Mesenchymal stem cell (in vitro differentiated cells and primary cell): ENCODE measurements around the gene LCE6A.

Experiments used
- DNase-seq: peaks from one replicate; pipeline ENCODE4 v3.0.0-alpha.2; 2013
- H2AFZ ChIP-seq: one replicate; pipeline ENCODE4 v1.6.1; 2013; ENCODE audit warnings: low read depth, mild to moderate bottlenecking, control low read depth, inconsistent platforms, low read length, moderate library complexity
- H2AK5ac ChIP-seq: 2 replicates; pipeline ENCODE4 v1.6.1; 2013; ENCODE audit warnings: low read length, moderate library complexity, mild to moderate bottlenecking, inconsistent platforms; ENCODE audit not compliant: severe bottlenecking
- H2BK120ac ChIP-seq: one replicate; pipeline ENCODE4 v1.6.1; 2013; ENCODE audit warnings: low read depth, mild to moderate bottlenecking, inconsistent platforms, low read length, moderate library complexity
- H2BK12ac ChIP-seq, 2 experiments: one replicate each; pipeline ENCODE4 v1.6.1; 2013; ENCODE audit warnings: inconsistent platforms in 2 of 2, low read length in 2 of 2, mild to moderate bottlenecking in 2 of 2, moderate library complexity in 2 of 2, control low read depth in 1 of 2
- H2BK15ac ChIP-seq: one replicate; pipeline ENCODE4 v1.6.1; 2013; ENCODE audit warnings: mild to moderate bottlenecking, low read depth, inconsistent platforms; ENCODE audit not compliant: poor library complexity, severe bottlenecking
- H2BK5ac ChIP-seq: 2 replicates; pipeline ENCODE4 v1.6.1; 2013; ENCODE audit warnings: low read depth, mild to moderate bottlenecking, low read length, control low read depth, inconsistent platforms; ENCODE audit not compliant: poor library complexity, severe bottlenecking
- H3K14ac ChIP-seq, 2 experiments: one replicate each; pipeline ENCODE4 v1.6.1; 2013; ENCODE audit warnings: inconsistent platforms in 2 of 2, low read length in 2 of 2, control low read depth in 1 of 2, mild to moderate bottlenecking in 1 of 2, moderate library complexity in 1 of 2
- H3K18ac ChIP-seq, 2 experiments: one replicate each; pipeline ENCODE4 v1.6.1; 2013; ENCODE audit warnings: inconsistent platforms in 2 of 2, low read length in 2 of 2, control low read depth in 1 of 2, low read depth in 1 of 2, mild to moderate bottlenecking in 1 of 2
- H3K23ac ChIP-seq, 2 experiments: one replicate each; pipeline ENCODE4 v1.6.1; 2013; ENCODE audit warnings: inconsistent platforms in 2 of 2, low read length in 2 of 2, mild to moderate bottlenecking in 2 of 2, moderate library complexity in 2 of 2, control low read depth in 1 of 2
- H3K27ac ChIP-seq: 2 replicates; pipeline ENCODE4 v1.5.1; 2013; ENCODE audit warnings: mild to moderate bottlenecking, moderate library complexity, low read length, control low read depth, inconsistent platforms; ENCODE audit not compliant: poor library complexity, severe bottlenecking
- H3K27me3 ChIP-seq, 2 experiments: 2 replicates each; pipeline versions ENCODE4 v1.6.1 to v1.7.0; 2013; ENCODE audit warnings: low read length in 2 of 2, mild to moderate bottlenecking in 2 of 2, moderate library complexity in 2 of 2, control low read depth in 1 of 2, inconsistent platforms in 1 of 2; ENCODE audit not compliant: control insufficient read depth in 1 of 2, insufficient read depth in 1 of 2
- H3K36me3 ChIP-seq, 2 experiments: 2 replicates each; pipeline versions ENCODE4 v1.6.1 to v1.7.0; 2013; ENCODE audit warnings: low read length in 2 of 2, control low read depth in 1 of 2, inconsistent platforms in 1 of 2, low read depth in 1 of 2, mild to moderate bottlenecking in 1 of 2; ENCODE audit not compliant: insufficient read depth in 2 of 2, control insufficient read depth in 1 of 2
- H3K4ac ChIP-seq, 2 experiments: one replicate each; pipeline ENCODE4 v1.6.1; 2013; ENCODE audit warnings: inconsistent platforms in 2 of 2, low read length in 2 of 2, mild to moderate bottlenecking in 2 of 2, moderate library complexity in 2 of 2, control low read depth in 1 of 2, low read depth in 1 of 2
- H3K4me1 ChIP-seq: 2 replicates; pipeline ENCODE4 v1.6.1; 2013; ENCODE audit warnings: low read depth, low read length, control low read depth; ENCODE audit not compliant: control insufficient read depth, insufficient read depth
- H3K4me2 ChIP-seq: 2 replicates; pipeline ENCODE4 v1.6.1; 2013; ENCODE audit warnings: low read length, mild to moderate bottlenecking, inconsistent platforms; ENCODE audit not compliant: poor library complexity, severe bottlenecking
- H3K4me3 ChIP-seq, 2 experiments: 2 replicates each; pipeline versions ENCODE4 v1.5.1 to v1.7.0; 2013; ENCODE audit warnings: low read length in 2 of 2, mild to moderate bottlenecking in 2 of 2, control low read depth in 1 of 2, low read depth in 1 of 2; ENCODE audit not compliant: insufficient read depth in 1 of 2
- H3K79me1 ChIP-seq: replicated peaks from 2 replicates; pipeline ENCODE4 v1.6.1; 2013; ENCODE audit warnings: mild to moderate bottlenecking, control low read depth, low read length, inconsistent platforms; ENCODE audit not compliant: poor library complexity, severe bottlenecking
- H3K9ac ChIP-seq: 2 replicates; pipeline ENCODE4 v1.7.0; 2013; ENCODE audit warnings: mild to moderate bottlenecking, low read length, moderate library complexity
- H3K9me3 ChIP-seq: 2 replicates; pipeline ENCODE4 v1.7.0; 2013; ENCODE audit warnings: mild to moderate bottlenecking, low read length; ENCODE audit not compliant: control insufficient read depth
- H4K8ac ChIP-seq: one replicate; pipeline ENCODE4 v1.6.1; 2013; ENCODE audit warnings: inconsistent platforms, mild to moderate bottlenecking, low read length, moderate library complexity
- H4K91ac ChIP-seq: one replicate; pipeline ENCODE4 v1.6.1; 2013; ENCODE audit warnings: mild to moderate bottlenecking, low read length, inconsistent platforms
- WGBS: methylation state at CpG from one replicate; pipeline ENCODE4 v1.1.7; 2013; ENCODE audit warnings: mixed read lengths; 5-methylcytosine and 5-hydroxymethylcytosine counted together

Gene LCE6A

GRCh38 chr1:152884085-152884484 is 41.4 kb downstream of the LCE6A start:
- Histone ChIP-seq H2AK5ac (no peak overlapping the region), H3K27ac (no peak overlapping the region), H3K14ac (no peak overlapping the region), H3K4me1 (no peaks in the 10 kb centered on the region), H4K8ac (no peak overlapping the region), H3K79me1 (no peaks in the 10 kb centered on the region), H3K4me2 (no peak overlapping the region), H2BK5ac (no peak overlapping the region), H3K36me3 (no peaks in the 10 kb centered on the region), H3K4ac (no peak overlapping the region), H2BK15ac (no peak overlapping the region), H2BK120ac (no peak overlapping the region), H2AFZ (no peak overlapping the region), H4K91ac (no peak overlapping the region), H3K27me3 (no peaks in the 10 kb centered on the region), H2BK12ac (no peak overlapping the region), H3K4me3 (no peak overlapping the region), H3K18ac (no peak overlapping the region), H3K23ac (no peak overlapping the region), H3K9me3 (no peaks in the 10 kb centered on the region), H3K9ac (no peak overlapping the region)
- no peak for DNase-seq

GRCh38 chr1:152884506-152884905 is 41.9 kb downstream of the LCE6A start:
- Histone ChIP-seq H3K36me3 (no peaks in the 10 kb centered on the region), H3K23ac (no peak overlapping the region), H3K9ac (no peak overlapping the region), H3K4me1 (no peaks in the 10 kb centered on the region), H3K4ac (no peak overlapping the region), H4K91ac (no peak overlapping the region), H3K79me1 (no peaks in the 10 kb centered on the region), H3K4me3 (no peak overlapping the region), H3K27me3 (no peaks in the 10 kb centered on the region), H3K9me3 (no peaks in the 10 kb centered on the region), H2BK120ac (no peak overlapping the region), H2AK5ac (no peak overlapping the region), H2AFZ (no peak overlapping the region), H3K4me2 (no peak overlapping the region), H2BK12ac (no peak overlapping the region), H2BK15ac (no peak overlapping the region), H3K14ac (no peak overlapping the region), H3K18ac (no peak overlapping the region), H3K27ac (no peak overlapping the region), H2BK5ac (no peak overlapping the region), H4K8ac (no peak overlapping the region)
- DNase-seq: no peak
- WGBS: 100% methylated on average over 1 of the region's 1 CpG

GRCh38 chr1:152884966-152885624 is 42.4 kb downstream of the LCE6A start:
- Histone ChIP-seq H4K8ac (no peak overlapping the region), H3K79me1 (no peaks in the 10 kb centered on the region), H2BK5ac (no peak overlapping the region), H2AK5ac (no peak overlapping the region), H3K4me1 (no peaks in the 10 kb centered on the region), H3K27ac (no peak overlapping the region), H2AFZ (no peak overlapping the region), H2BK12ac (no peak overlapping the region), H3K14ac (no peak overlapping the region), H3K18ac (no peak overlapping the region), H3K9me3 (no peaks in the 10 kb centered on the region), H3K36me3 (no peaks in the 10 kb centered on the region), H3K9ac (no peak overlapping the region), H3K4ac (no peak overlapping the region), H3K4me3 (no peak overlapping the region), H2BK15ac (no peak overlapping the region), H3K4me2 (no peak overlapping the region), H4K91ac (no peak overlapping the region), H3K23ac (no peak overlapping the region), H2BK120ac (no peak overlapping the region), H3K27me3 (no peaks in the 10 kb centered on the region)
- no peak for DNase-seq
- WGBS: 49% methylated on average over 3 of the region's 4 CpGs

- H2AFZ ChIP-seq: no peak overlapping the region
- no peak overlapping the region for H2AK5ac ChIP-seq
- H3K9me3 ChIP-seq: no peaks in the 10 kb centered on the region
- H3K14ac ChIP-seq: no peak overlapping the region
- H2BK120ac ChIP-seq: no peak overlapping the region
- H4K91ac ChIP-seq: no peak overlapping the region
- no peak overlapping the region for H3K4me3 ChIP-seq
- H2BK5ac ChIP-seq: no peak overlapping the region
- H3K18ac ChIP-seq: no peak overlapping the region
- no peaks in the 10 kb centered on the region for H3K79me1 ChIP-seq
- H3K4me2 ChIP-seq: no peak overlapping the region
- no peak for DNase-seq
- no peaks in the 10 kb centered on the region for H3K4me1 ChIP-seq
- H3K27ac ChIP-seq: no peak overlapping the region
- H3K9ac ChIP-seq: no peak overlapping the region
- H3K23ac ChIP-seq: no peak overlapping the region
- 44% methylated on average over 3 of the region's 3 CpGs for WGBS
- no peak overlapping the region for H2BK12ac ChIP-seq
- no peaks in the 10 kb centered on the region for H3K36me3 ChIP-seq
- H3K27me3 ChIP-seq: no peaks in the 10 kb centered on the region
- no peak overlapping the region for H4K8ac ChIP-seq
- no peak overlapping the region for H3K4ac ChIP-seq
- H2BK15ac ChIP-seq: no peak overlapping the region
Measured at GRCh38 chr1:152886085-152886484, 43.4 kb downstream of the LCE6A start.
